GM10266 (cell line): Measurements from ENCODE around the gene NXPH1.

Experiments
- DNase-seq: peaks from one replicate; pipeline ENCODE4 v3.0.0; 2012; ENCODE audit errors: extremely low spot score
- CTCF ChIP-seq: IDR thresholded peaks from 2 replicates; pipeline ENCODE4 v1.5.1; 2012; ENCODE audit warnings: mild to moderate bottlenecking, low read depth; ENCODE audit not compliant: control insufficient read depth, insufficient read depth; ENCODE audit errors: missing control alignments

NXPH1 gene

GRCh38 chr7:8422177-8422576, 11.2 kb upstream of the NXPH1 start:
- no peak for TF ChIP-seq CTCF
- no peak for DNase-seq

GRCh38 chr7:8423057-8423456, 10.4 kb upstream of the NXPH1 start:
- no peak for TF ChIP-seq CTCF
- DNase-seq = no peak

- no peak for DNase-seq
- no peak for TF ChIP-seq CTCF
Measured at GRCh38 chr7:8425223-8425622, 8.2 kb upstream of the NXPH1 start.

- TF ChIP-seq CTCF = no peak
- no peak for DNase-seq
Measured at GRCh38 chr7:8430643-8431042, 2.8 kb upstream of the NXPH1 start.

- no peak for TF ChIP-seq CTCF
- DNase-seq = no peak
Measured at GRCh38 chr7:8434290-8435002, 1.0 kb downstream of the NXPH1 start.

DNA sequence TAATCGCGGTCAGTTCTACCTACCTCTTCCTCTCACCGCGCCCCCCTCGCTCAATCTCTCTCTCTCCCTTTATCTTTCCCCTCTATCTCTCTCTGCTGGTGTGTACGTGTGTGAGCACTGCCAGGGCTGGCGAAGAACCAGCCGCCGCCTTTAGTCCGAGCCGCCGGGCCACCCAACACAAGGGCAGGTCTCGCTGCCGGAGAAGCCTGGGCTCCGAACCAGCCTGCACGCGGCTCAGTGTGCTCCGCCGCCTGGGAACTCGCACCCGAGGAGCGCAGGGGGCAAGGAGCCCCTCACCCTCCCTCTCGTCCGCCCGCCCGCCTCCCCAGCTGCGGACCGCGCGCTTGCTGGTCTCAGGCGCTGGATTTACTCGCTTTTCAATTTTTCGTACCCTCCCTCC, 1.7 kb downstream of the NXPH1 start:
- no peak for TF ChIP-seq CTCF
- DNase-seq = no peak

DNA sequence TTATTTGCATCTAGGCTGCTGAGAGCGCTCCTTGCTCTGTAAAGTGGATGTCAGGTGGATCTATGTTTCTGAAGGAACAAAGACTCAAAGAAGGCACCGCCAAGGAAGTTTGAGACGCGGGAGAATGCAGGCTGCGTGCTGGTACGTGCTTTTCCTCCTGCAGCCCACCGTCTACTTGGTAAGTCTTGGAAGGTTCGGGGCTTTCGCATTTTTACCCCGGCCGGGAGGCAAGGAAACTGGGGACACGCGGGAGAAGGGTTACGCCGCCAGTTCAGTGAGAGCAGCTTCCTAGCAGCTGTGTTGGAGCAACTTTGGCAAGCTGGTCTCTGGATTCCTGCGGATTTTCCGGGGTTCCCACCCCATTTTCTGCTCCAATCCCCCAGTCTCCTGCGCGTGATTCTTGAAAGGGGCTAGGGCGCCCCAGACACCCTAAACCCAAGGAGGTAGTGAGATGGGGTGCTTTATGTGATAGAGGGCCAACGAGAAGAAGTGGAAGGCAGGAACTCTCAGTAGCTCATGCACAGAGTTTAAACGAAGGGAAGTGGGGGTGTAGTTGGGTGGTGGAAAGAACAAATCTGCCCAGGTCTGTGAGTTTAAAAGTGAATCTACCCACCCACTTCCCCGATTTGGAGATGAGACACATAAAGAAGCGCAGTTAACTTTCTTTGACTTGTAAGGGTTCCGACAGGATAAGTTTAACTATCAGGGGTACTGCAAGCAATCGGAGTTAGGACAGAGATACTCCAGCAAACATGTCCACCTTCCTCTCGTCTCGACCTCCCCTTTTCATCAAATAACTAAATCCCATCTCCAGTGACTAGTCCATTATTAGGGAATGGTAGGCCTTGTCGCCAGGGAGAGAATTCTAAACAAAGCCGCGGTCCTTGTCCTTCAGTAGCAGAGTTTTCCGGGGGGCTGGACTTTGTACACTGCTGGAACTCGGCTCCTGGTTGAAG, 2.5 kb downstream of the NXPH1 start:
- DNase-seq = no peak
- TF ChIP-seq CTCF = no peak
